Progenitor cell of endocrine pancreas (in vitro differentiated cells): ENCODE measurements around the gene RARB. TPM values are rescaled to one million over a fixed set of nuclear protein-coding genes. Genes with fewer than 3 reads are reported as not detected.

ENCODE experiments used
- DNase-seq: peaks from one replicate; pipeline ENCODE4 v3.0.0; 2021; ENCODE audit warnings: low spot score; ENCODE audit not compliant: unreplicated experiment
- H3K27ac Mint-ChIP-seq: 2 replicates; pipeline ENCODE4 v1.8.0; 2021; ENCODE audit warnings: mild to moderate bottlenecking, moderate library complexity, mixed read lengths
- H3K27me3 Mint-ChIP-seq: 2 replicates; pipeline ENCODE4 v1.8.0; 2021; ENCODE audit warnings: mixed read lengths
- H3K36me3 Mint-ChIP-seq: 2 replicates; pipeline ENCODE4 v1.8.0; 2022; ENCODE audit warnings: mixed read lengths; ENCODE audit not compliant: insufficient read depth
- H3K4me1 Mint-ChIP-seq: 2 replicates; pipeline ENCODE4 v1.8.0; 2021; ENCODE audit warnings: low read depth, mixed read lengths
- H3K4me3 Mint-ChIP-seq: 2 replicates; pipeline ENCODE4 v1.8.0; 2021; ENCODE audit warnings: low read depth, mild to moderate bottlenecking, moderate library complexity, mixed read lengths
- H3K9me3 Mint-ChIP-seq: 2 replicates; pipeline ENCODE4 v1.8.0; 2021; ENCODE audit warnings: low read depth, mixed read lengths
- CTCF ChIP-seq: fragments of 200-600 bp; sonication (generic); IDR thresholded peaks from one replicate; pipeline ENCODE4 v1.5.0; 2021; ENCODE audit warnings: antibody characterized with exemption, mild to moderate bottlenecking; ENCODE audit not compliant: unreplicated experiment
- total RNA-seq: library from RNA; stranded (reverse); gene quantifications from 2 replicates; pipeline ENCODE4 v1.2.1, GENCODE V29; 2021

RARB gene
- total RNA-seq, 1 donor from 2014 or later = 30.0 TPM

DNA sequence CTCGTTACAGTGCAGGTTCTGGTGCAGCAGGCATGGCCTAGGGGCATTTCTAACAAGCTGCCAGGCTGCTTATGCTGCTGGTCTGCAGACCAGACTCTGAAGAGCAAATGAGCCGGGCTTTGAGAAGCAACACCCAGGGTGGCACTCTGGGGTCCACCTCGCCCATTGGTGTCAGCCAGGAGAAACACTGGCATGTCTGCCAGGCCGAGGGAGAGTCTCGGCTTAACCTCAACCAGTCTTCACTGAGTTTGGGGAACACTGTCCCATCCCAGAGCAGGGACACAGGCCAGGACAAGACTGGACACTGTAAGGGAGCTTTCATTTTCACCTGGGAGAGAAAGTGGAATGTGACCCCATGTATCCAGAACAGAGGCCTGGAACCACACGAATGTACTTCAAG is 143.2 kb downstream of the RARB start:
- no peak for TF ChIP-seq CTCF
- H3K9me3 Mint-ChIP-seq = no peaks in the 10 kb centered on the region
- no peaks in the 10 kb centered on the region for H3K4me1 Mint-ChIP-seq
- no peak overlapping the region for H3K27ac Mint-ChIP-seq
- DNase-seq = no peak
- H3K4me3 Mint-ChIP-seq = no peak overlapping the region
- H3K36me3 Mint-ChIP-seq = peaks cover 18% of the 10 kb centered on the region
- H3K27me3 Mint-ChIP-seq = no peaks in the 10 kb centered on the region

- H3K36me3 Mint-ChIP-seq = peaks cover 20% of the 10 kb centered on the region
- no peak for DNase-seq
- H3K27me3 Mint-ChIP-seq = no peaks in the 10 kb centered on the region
- H3K27ac Mint-ChIP-seq = no peak overlapping the region
- TF ChIP-seq CTCF = no peak
- no peak overlapping the region for H3K4me3 Mint-ChIP-seq
- H3K9me3 Mint-ChIP-seq = no peaks in the 10 kb centered on the region
- H3K4me1 Mint-ChIP-seq = no peaks in the 10 kb centered on the region
These were observed 144.3 kb downstream of the RARB start for GRCh38 chr3:25572336-25572735.

DNA sequence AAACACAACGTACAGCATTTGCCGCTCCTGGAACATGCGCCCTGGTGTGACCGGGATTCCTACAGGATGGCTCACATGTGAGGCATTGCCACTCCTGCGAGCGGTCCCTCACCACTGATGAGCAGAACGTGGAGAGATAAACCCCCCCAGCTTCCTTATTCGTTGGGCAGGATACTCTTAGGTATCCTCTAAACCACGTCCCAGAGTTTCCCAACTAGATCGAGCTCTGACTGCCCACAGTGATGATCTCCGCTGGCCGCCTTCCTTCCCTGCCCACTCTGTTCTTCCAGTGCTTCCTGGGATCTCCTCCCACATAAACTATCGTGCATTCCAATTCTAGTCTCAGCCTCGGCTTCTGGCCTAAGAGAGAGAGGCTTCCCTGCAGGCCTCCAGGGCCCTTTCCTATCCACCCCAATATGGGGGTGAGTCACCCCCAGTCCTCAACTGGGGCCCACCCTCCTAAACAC is 144.9 kb downstream of the RARB start:
- no peaks in the 10 kb centered on the region for H3K27me3 Mint-ChIP-seq
- no peak for DNase-seq
- H3K9me3 Mint-ChIP-seq = no peaks in the 10 kb centered on the region
- TF ChIP-seq CTCF = no peak
- no peak overlapping the region for H3K27ac Mint-ChIP-seq
- H3K36me3 Mint-ChIP-seq = peaks cover 21% of the 10 kb centered on the region
- no peak overlapping the region for H3K4me3 Mint-ChIP-seq
- no peaks in the 10 kb centered on the region for H3K4me1 Mint-ChIP-seq

DNA sequence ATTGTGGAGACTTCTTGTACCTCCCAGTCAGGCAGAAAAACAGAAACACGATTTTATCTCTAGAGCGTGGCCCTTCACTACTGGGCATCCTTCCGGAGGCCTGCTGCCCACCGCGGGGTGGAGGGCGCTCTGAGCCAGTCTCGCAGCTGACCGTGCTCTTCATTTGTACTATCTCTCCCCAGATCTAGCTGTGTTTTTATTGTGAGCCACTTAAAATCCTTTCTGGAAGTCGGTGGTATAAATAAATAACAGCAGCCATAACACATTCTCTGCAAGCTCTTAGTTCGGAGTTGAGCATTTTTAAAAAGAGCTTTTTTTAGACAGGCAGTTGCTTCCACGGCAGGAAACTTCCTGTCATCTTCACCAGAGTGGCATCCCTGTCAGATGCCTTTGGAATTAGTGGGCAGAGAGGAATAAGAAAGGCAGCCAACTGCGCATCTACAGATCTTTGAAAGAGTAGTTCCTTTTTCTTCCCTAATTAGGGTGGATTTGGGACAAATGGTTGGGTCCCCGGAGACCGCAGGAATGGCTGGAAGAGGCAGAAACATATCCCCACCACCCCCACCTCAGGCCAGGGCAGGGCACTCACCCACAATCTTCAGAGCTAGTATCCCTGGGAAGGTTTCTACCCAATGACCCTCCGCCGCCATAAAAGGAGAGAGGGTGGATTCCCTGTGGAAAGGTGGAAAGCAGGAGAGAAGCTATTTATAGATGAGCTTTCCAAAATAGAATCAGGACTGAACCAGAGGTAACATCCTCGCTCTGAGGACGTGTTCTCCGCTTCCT is 145.5 kb downstream of the RARB start:
- H3K4me1 Mint-ChIP-seq = no peaks in the 10 kb centered on the region
- no peak overlapping the region for H3K4me3 Mint-ChIP-seq
- H3K27ac Mint-ChIP-seq = no peak overlapping the region
- no peaks in the 10 kb centered on the region for H3K27me3 Mint-ChIP-seq
- no peak for DNase-seq
- peaks cover 21% of the 10 kb centered on the region for H3K36me3 Mint-ChIP-seq
- H3K9me3 Mint-ChIP-seq = no peaks in the 10 kb centered on the region
- TF ChIP-seq CTCF = no peak

GRCh38 chr3:25574172-25574765 is 146.2 kb downstream of the RARB start:
- H3K4me1 Mint-ChIP-seq = no peaks in the 10 kb centered on the region
- H3K4me3 Mint-ChIP-seq = no peak overlapping the region
- H3K9me3 Mint-ChIP-seq = no peaks in the 10 kb centered on the region
- H3K27ac Mint-ChIP-seq = no peak overlapping the region
- TF ChIP-seq CTCF = no peak
- H3K36me3 Mint-ChIP-seq = peaks cover 21% of the 10 kb centered on the region
- no peaks in the 10 kb centered on the region for H3K27me3 Mint-ChIP-seq
- DNase-seq = no peak
